Measurements from ENCODE around the gene LTK. TPM values are rescaled to one million over a fixed set of nuclear protein-coding genes. Genes with fewer than 3 reads are reported as not detected.

LTK gene
- total and polyA plus RNA-seq, 2 donors from 2014 or later: 0.91 to 6.7 TPM

GRCh38 chr15:41507820-41508290, 5.8 kb downstream of the LTK start:
- Histone ChIP-seq H3K27me3 (ENCODE audit: control insufficient read depth, insufficient read depth, low read length) (peaks cover 10% of the 10 kb centered on the region), H3K9ac (ENCODE audit: low read length in 3 of 3) (no peak overlapping the region), H3K27ac (ENCODE audit: low read depth in 2 of 2, low read length in 2 of 2) (no peak overlapping the region), H3K9me3 (ENCODE audit: control insufficient read depth in 2 of 3, insufficient read depth in 1 of 3, low read length in 3 of 3) (no peaks in the 10 kb centered on the region), H3K4me3 (ENCODE audit: low read length in 3 of 3) (no peak overlapping the region), H3K36me3 (ENCODE audit: control insufficient read depth in 2 of 3, insufficient read depth in 3 of 3, low read length in 3 of 3) (no peaks in the 10 kb centered on the region), H3K4me1 (ENCODE audit: control insufficient read depth in 2 of 3, insufficient read depth in 2 of 3, low read depth in 1 of 3, low read length in 3 of 3) (peaks cover 0 to 9% (median 0%) of the 10 kb centered on the region in 3 donors)
- intact Hi-C loops (cut with DNase I): no loop called here
- no peak for TF ChIP-seq CTCF (IDR thresholded peaks at IDR 0.05; ENCODE audit: borderline replicate concordance, extremely low read depth, insufficient read depth)
- DNase-seq: no peak
- no peak for FAIRE-seq

GRCh38 chr15:41506796-41507341, 6.8 kb downstream of the LTK start:
- Histone ChIP-seq H3K36me3 (ENCODE audit: control insufficient read depth in 2 of 3, insufficient read depth in 3 of 3, low read length in 3 of 3) (no peaks in the 10 kb centered on the region), H3K9ac (ENCODE audit: low read length in 3 of 3) (no peak overlapping the region), H3K4me3 (ENCODE audit: low read length in 3 of 3) (no peak overlapping the region), H3K27ac (ENCODE audit: low read depth in 2 of 2, low read length in 2 of 2) (no peak overlapping the region), H3K4me1 (ENCODE audit: control insufficient read depth in 2 of 3, insufficient read depth in 2 of 3, low read depth in 1 of 3, low read length in 3 of 3) (peaks cover 0 to 7% (median 0%) of the 10 kb centered on the region in 3 donors), H3K27me3 (ENCODE audit: control insufficient read depth, insufficient read depth, low read length) (peaks cover 10% of the 10 kb centered on the region), H3K9me3 (ENCODE audit: control insufficient read depth in 2 of 3, insufficient read depth in 1 of 3, low read length in 3 of 3) (no peaks in the 10 kb centered on the region)
- intact Hi-C loops (cut with DNase I): no loop called here
- TF ChIP-seq CTCF (IDR thresholded peaks at IDR 0.05; ENCODE audit: borderline replicate concordance, extremely low read depth, insufficient read depth): no peak
- DNase-seq (no peak), FAIRE-seq (no peak)

GRCh38 chr15:41505776-41506175, 7.9 kb downstream of the LTK start:
- Histone ChIP-seq H3K27ac (ENCODE audit: low read depth in 2 of 2, low read length in 2 of 2) (no peak overlapping the region), H3K4me3 (ENCODE audit: low read length in 3 of 3) (no peak overlapping the region), H3K4me1 (ENCODE audit: control insufficient read depth in 2 of 3, insufficient read depth in 2 of 3, low read depth in 1 of 3, low read length in 3 of 3) (peaks cover 0 to 11% (median 0%) of the 10 kb centered on the region in 3 donors), H3K9ac (ENCODE audit: low read length in 3 of 3) (no peak overlapping the region), H3K9me3 (ENCODE audit: control insufficient read depth in 2 of 3, insufficient read depth in 1 of 3, low read length in 3 of 3) (no peaks in the 10 kb centered on the region), H3K27me3 (ENCODE audit: control insufficient read depth, insufficient read depth, low read length) (peaks cover 13% of the 10 kb centered on the region), H3K36me3 (ENCODE audit: control insufficient read depth in 2 of 3, insufficient read depth in 3 of 3, low read length in 3 of 3) (no peaks in the 10 kb centered on the region)
- FAIRE-seq (no peak), DNase-seq (no peak)
- intact Hi-C loops (cut with DNase I): no loop called here
- TF ChIP-seq CTCF (IDR thresholded peaks at IDR 0.05; ENCODE audit: borderline replicate concordance, extremely low read depth, insufficient read depth): no peak

Measured in kidney (tissue), 14 donors.